Midbrain (tissue), 1 donor: Measurements from ENCODE around the gene ZNF511.
"Not testable (repeated sequence)": the region's sequence is repeated elsewhere in the genome, so short reads cannot be mapped to it uniquely, and the experiment has no call there.

Experiments
- DNase-seq: peaks from one replicate; lab custom pipeline; 2025; lab: John Stamatoyannopoulos, UW

ZNF511 gene

GRCh38 chr10:133314911-133315310 is 6.2 kb downstream of the ZNF511 start:
- DNase-seq = no peak

- DNase-seq = no peak
Measured at GRCh38 chr10:133315847-133316246, 7.1 kb downstream of the ZNF511 start.

- DNase-seq = no peak
Measured at GRCh38 chr10:133316266-133316665, 7.6 kb downstream of the ZNF511 start.

GRCh38 chr10:133316732-133317131 is 8.0 kb downstream of the ZNF511 start:
- DNase-seq = no peak

GRCh38 chr10:133318494-133319127 is 9.9 kb downstream of the ZNF511 start:
- DNase-seq = peak; percentile 36

- DNase-seq = not testable (repeated sequence)
Measured at GRCh38 chr10:133320852-133321422, 12.2 kb downstream of the ZNF511 start.

GRCh38 chr10:133322064-133322709 is 13.5 kb downstream of the ZNF511 start:
- DNase-seq = not testable (repeated sequence)

- DNase-seq = no peak
Measured at GRCh38 chr10:133324198-133324792, 15.6 kb downstream of the ZNF511 start.

- no peak for DNase-seq
Measured at GRCh38 chr10:133324857-133325260, 16.1 kb downstream of the ZNF511 start.

GRCh38 chr10:133325440-133326222 is 16.9 kb downstream of the ZNF511 start:
- DNase-seq = no peak

GRCh38 chr10:133326223-133326551 is 17.5 kb downstream of the ZNF511 start:
- DNase-seq = no peak

- no peak for DNase-seq
Measured at GRCh38 chr10:133326745-133327650, 18.3 kb downstream of the ZNF511 start.

GRCh38 chr10:133327651-133328357 is 19.1 kb downstream of the ZNF511 start:
- no peak for DNase-seq

GRCh38 chr10:133328358-133329343 is 19.9 kb downstream of the ZNF511 start:
- DNase-seq = no peak

GRCh38 chr10:133329491-133330202 is 20.9 kb downstream of the ZNF511 start:
- DNase-seq = peak; percentile 92

GRCh38 chr10:133332936-133333699 is 24.4 kb downstream of the ZNF511 start:
- no peak for DNase-seq

GRCh38 chr10:133334503-133335245 is 26.0 kb downstream of the ZNF511 start:
- no peak for DNase-seq
